ENCODE measurements around the gene CAPN9. TPM values are rescaled to one million over a fixed set of nuclear protein-coding genes. Genes with fewer than 3 reads are reported as not detected.

Gene CAPN9
- total RNA-seq, 1 donor from 2014 or later: not detected

DNA sequence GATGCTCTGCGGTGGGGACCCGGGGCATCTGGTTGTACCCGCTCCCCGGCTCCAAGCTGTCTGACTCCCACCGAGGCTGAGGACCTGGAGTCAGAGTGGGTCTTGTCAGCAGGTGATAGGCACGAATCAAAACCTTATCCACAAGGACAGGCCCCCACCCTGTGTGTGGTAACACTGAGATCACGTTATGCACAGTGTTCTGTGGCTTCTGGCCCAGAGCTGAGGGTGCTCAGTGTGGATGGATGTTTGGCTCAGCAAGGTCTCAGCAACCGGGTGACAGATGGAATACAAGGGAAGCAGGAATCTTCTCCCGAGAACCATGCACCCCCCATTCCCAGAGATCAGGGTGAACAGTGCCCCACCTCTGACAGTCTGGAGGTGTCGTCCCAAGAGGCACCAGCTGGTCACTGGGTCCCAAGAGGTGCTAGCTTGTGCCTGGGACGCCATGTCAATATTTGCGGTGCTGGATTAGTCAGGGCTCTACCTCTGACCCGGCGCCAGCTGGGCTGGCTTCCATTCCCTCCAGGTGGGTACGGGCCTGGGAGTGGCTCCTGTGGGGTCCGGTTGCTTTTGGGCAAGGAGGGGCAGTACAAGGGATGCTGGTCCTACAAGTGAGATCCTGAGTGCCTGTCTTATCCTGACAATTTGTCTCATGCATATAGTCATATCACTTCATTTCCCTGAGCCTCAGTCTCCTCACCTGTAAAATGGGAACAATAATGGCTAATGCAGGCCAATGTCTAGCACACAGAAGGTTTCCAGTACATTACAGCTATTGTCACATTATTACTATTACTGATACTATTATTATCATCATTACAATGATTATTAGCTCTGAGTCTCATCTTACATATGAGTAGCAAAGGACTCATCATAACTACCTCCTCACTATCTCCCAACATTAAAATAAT, 957 bp downstream of the CAPN9 start:
- TF ChIP-seq, protein P1, sequence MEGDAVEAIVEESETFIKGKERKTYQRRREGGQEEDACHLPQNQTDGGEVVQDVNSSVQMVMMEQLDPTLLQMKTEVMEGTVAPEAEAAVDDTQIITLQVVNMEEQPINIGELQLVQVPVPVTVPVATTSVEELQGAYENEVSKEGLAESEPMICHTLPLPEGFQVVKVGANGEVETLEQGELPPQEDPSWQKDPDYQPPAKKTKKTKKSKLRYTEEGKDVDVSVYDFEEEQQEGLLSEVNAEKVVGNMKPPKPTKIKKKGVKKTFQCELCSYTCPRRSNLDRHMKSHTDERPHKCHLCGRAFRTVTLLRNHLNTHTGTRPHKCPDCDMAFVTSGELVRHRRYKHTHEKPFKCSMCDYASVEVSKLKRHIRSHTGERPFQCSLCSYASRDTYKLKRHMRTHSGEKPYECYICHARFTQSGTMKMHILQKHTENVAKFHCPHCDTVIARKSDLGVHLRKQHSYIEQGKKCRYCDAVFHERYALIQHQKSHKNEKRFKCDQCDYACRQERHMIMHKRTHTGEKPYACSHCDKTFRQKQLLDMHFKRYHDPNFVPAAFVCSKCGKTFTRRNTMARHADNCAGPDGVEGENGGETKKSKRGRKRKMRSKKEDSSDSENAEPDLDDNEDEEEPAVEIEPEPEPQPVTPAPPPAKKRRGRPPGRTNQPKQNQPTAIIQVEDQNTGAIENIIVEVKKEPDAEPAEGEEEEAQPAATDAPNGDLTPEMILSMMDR (IDR thresholded peaks at IDR 0.05; ENCODE audit: insufficient read depth, low read length, severe bottlenecking): no peak
- DNase-seq (ENCODE audit: low read depth) (no peak), FAIRE-seq (no peak)
- Histone ChIP-seq H3K36me3 (ENCODE audit: control insufficient read depth, insufficient read depth, low read length) (no peaks in the 10 kb centered on the region), H3K27me3 (ENCODE audit: control insufficient read depth, insufficient read depth, low read length) (no peaks in the 10 kb centered on the region), H3K4me3 (ENCODE audit: low read depth, low read length) (no peak overlapping the region)

DNA sequence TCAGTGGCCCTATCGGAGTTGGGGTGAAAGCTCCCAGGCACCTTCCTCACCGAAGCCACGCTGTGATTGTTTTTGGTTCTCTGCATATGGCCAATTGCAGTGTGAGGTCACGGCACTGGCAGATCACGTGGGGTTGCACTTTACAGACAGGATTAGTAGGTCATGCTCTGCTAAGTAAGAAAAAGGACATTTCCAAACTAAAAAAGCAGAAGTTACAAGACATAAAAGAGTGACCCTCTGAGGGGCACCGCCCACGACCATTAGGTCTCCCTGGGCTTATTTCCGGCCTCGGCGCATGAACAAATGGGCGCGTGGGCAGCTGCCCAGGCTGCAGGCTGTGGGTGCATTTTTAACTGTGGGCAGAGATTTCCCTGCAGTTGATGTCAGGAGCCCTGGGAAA, 2.0 kb downstream of the CAPN9 start:
- no peaks in the 10 kb centered on the region for H3K36me3 ChIP-seq (ENCODE audit: control insufficient read depth, insufficient read depth, low read length)
- no peaks in the 10 kb centered on the region for H3K27me3 ChIP-seq (ENCODE audit: control insufficient read depth, insufficient read depth, low read length)
- no peak overlapping the region for H3K4me3 ChIP-seq (ENCODE audit: low read depth, low read length)
- FAIRE-seq (no peak), DNase-seq (ENCODE audit: low read depth) (no peak)
- TF ChIP-seq, protein P1 (IDR thresholded peaks at IDR 0.05; ENCODE audit: insufficient read depth, low read length, severe bottlenecking): no peak

DNA sequence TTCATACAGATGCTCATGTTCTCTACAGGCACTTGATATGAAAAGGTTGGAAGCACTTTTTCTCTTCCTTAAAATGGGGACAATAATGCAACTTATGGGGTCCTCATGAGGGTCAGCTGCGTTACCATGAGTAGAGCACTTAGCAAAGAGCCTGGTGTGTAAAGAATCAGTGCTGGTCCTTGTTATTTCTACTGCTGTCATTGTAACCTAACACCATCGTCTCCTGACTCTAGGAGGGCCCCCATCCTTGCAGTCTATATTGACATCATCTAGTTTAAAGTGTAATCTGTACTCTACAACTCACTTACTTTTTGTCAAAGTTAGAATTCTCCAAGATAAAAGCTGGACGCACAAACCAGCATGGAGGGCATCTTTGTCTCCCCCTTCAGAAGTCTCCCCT, 2.4 kb downstream of the CAPN9 start:
- no peak overlapping the region for H3K4me3 ChIP-seq (ENCODE audit: low read depth, low read length)
- H3K36me3 ChIP-seq (ENCODE audit: control insufficient read depth, insufficient read depth, low read length): no peaks in the 10 kb centered on the region
- H3K27me3 ChIP-seq (ENCODE audit: control insufficient read depth, insufficient read depth, low read length): no peaks in the 10 kb centered on the region
- FAIRE-seq (no peak), DNase-seq (ENCODE audit: low read depth) (no peak)
- TF ChIP-seq, protein P1 (IDR thresholded peaks at IDR 0.05; ENCODE audit: insufficient read depth, low read length, severe bottlenecking): no peak

DNA sequence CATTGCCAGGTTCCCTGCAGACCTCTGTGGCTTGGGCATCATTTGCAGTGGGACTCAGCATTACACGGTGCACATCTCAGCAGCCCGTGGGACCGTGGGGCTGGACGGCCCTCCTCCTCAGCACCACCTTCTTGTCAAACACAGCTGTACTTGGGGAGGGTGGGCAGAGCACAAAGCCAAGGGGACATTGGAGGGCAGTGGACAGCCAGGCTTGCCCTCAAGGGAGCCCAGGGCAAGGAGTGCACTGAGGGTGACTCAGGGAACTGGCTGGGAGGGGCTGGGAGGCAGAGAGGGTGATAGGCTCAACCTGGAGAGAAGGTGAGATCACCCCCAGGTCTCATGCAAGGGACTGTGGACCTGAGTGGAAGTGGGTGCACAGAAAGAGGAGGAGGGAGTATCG, 3.4 kb downstream of the CAPN9 start:
- no peaks in the 10 kb centered on the region for H3K27me3 ChIP-seq (ENCODE audit: control insufficient read depth, insufficient read depth, low read length)

DNA sequence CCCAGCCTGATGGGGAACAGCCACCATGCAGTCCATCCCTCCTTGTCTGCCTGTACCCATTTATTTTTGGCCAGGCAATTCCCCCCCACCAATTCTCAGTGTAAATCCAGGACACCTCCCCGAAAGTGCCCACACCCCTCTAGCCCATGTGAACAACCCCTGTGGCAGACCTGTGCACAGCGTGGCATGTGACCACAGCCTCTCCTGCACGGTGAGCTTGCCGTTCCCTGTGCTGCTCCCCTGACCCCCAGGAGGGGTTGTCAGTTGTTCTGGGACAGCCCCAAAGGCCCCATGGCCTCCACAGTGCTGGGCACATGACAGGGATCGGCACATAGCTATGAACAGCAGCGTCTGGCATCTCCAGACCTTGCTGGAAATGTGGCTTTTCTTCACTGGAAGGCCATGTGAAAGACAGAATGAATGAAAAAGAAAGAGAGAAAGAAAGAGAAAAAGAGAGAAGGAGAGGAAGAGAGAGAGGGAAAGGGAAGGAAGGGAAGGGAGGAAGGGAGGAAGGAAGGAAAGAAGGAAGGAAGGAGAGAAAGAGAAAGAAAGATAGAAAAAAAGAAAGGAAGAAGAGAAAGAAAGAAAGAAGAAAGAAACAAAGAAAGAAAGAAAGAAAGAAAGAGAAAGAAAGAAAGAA, 3.9 kb downstream of the CAPN9 start:
- TF ChIP-seq, protein P1 (IDR thresholded peaks at IDR 0.05; ENCODE audit: insufficient read depth, low read length, severe bottlenecking): no peak

More for the DNA sequence above, 3.4 kb downstream of the CAPN9 start:
- H3K36me3 ChIP-seq (ENCODE audit: control insufficient read depth, insufficient read depth, low read length): no peaks in the 10 kb centered on the region
- TF ChIP-seq, protein P1 (IDR thresholded peaks at IDR 0.05; ENCODE audit: insufficient read depth, low read length, severe bottlenecking): no peak
- peak; percentile 63 for DNase-seq (ENCODE audit: low read depth)
- H3K4me3 ChIP-seq (ENCODE audit: low read depth, low read length): no peak overlapping the region
- FAIRE-seq: no peak

More for the DNA sequence above, 3.9 kb downstream of the CAPN9 start:
- no peaks in the 10 kb centered on the region for H3K36me3 ChIP-seq (ENCODE audit: control insufficient read depth, insufficient read depth, low read length)
- FAIRE-seq (no peak), DNase-seq (ENCODE audit: low read depth) (no peak)
- no peaks in the 10 kb centered on the region for H3K27me3 ChIP-seq (ENCODE audit: control insufficient read depth, insufficient read depth, low read length)
- H3K4me3 ChIP-seq (ENCODE audit: low read depth, low read length): no peak overlapping the region

All from bronchial epithelial cell (primary cell).